ENCODE results near the gene ZNF777.

- TF ChIP-seq EP300 (conservative IDR thresholded peaks at IDR 0.05; ENCODE audit: poor library complexity, severe bottlenecking) (no peak), CTCF (IDR thresholded peaks at IDR 0.05; ENCODE audit: poor library complexity, severe bottlenecking) (no peak), EZH2 (IDR thresholded peaks at IDR 0.05; ENCODE audit: borderline replicate concordance, insufficient read depth, low read length, poor library complexity, severe bottlenecking) (no peak), POLR2AphosphoS5 (IDR thresholded peaks at IDR 0.05) (no peak), SMC3 (conservative IDR thresholded peaks at IDR 0.05; ENCODE audit: poor library complexity) (no peak), REST (IDR thresholded peaks at IDR 0.05; ENCODE audit: borderline replicate concordance) (no peak)
These were observed 18.7 kb upstream of the ZNF777 start for GRCh38 chr7:149479568-149479967.
